Right renal cortex interstitium (tissue), 3 donors: Measurements from ENCODE around the gene TMEM245. TPM values are rescaled to one million over a fixed set of nuclear protein-coding genes. Genes with fewer than 3 reads are reported as not detected.
A peak's percentile ranks its signal among the peaks of the same experiment; 100 is the strongest.

Experiments used
- DNase-seq, 3 donors: peaks; one replicate each; pipeline ENCODE4 v3.0.0-alpha.2; 2013; ENCODE audit warnings: low read depth in 3 of 3, low spot score in 2 of 3
- polyA plus RNA-seq, 3 donors: library from polyadenylated mRNA; unstranded; fragments of 120-200 nt; gene quantifications; one replicate each; pipeline ENCODE4 v1.2.1, GENCODE V29; 2013; ENCODE audit not compliant: insufficient read length in 3 of 3

The TMEM245 gene
- polyA plus RNA-seq = 10 to 100 TPM; 65.9 to 70.3 (median 69.0) TPM

GRCh38 chr9:109119439-109120203, at the start of gene TMEM245:
Gene TMEM245 (minus strand): TSS chr9:109119947. CDS start chr9:109119913, 34 bp downstream.
- DNase-seq = peak; percentile 87 to 97 (median 97)

DNA sequence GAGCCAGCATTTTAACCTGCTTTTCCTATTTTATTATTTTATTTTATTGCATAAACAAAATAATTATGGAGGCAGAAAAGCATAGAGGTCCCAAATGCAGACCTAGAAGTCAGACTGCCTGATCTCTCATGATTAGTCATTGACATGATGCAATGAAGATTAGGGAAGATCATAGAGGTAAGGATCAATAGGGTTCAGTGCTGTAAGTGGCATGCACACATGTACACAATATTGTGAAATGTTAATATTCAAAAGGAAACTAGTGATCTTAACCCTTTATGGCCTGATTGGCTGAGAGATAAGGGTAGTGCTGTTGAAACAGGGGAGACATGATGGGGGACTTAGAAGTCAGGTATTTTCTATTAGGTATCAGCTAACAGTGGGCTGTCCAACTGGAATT, 48.4 kb upstream of the TMEM245 start:
- DNase-seq = no peak

- no peak for DNase-seq
Measured at GRCh38 chr9:109167716-109168115, 48.0 kb upstream of the TMEM245 start.

- DNase-seq = no peak
Measured at GRCh38 chr9:109166771-109167601, 47.2 kb upstream of the TMEM245 start, which contains the start of gene FRRS1L. Gene FRRS1L (minus strand): TSS chr9:109167249. CDS start chr9:109167138, 111 bp downstream.

DNA sequence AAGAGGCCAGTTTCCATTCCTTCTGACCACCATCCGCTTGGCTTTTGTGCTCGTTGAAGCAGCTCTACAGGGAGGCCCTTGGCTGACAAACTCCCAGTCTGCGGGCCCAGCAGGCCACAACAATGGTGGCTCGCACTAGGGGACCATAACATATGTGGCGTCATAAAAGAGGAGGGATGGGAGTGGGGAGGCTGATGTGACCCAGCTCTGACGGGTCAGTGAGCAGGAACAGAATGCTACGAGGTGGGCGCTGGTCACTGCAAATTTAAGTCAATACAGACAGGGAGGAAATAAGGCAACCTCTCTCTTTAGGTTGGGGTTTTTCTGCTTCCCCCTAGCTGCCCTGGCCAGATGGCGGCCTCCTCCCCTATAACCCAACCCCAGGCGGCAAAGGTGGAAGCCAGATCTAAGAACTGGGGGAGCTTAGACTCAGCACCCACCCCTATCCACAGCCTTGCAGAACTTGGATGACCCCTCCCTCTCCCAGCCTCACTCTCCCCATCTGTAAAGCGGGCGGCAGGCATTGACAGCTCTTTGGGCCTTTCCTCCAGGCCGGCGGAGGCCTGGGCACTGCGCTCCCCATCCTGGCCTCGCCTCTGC, 46.5 kb upstream of the TMEM245 start:
- no peak for DNase-seq

GRCh38 chr9:109164042-109164441, 44.3 kb upstream of the TMEM245 start:
- DNase-seq = no peak

DNA sequence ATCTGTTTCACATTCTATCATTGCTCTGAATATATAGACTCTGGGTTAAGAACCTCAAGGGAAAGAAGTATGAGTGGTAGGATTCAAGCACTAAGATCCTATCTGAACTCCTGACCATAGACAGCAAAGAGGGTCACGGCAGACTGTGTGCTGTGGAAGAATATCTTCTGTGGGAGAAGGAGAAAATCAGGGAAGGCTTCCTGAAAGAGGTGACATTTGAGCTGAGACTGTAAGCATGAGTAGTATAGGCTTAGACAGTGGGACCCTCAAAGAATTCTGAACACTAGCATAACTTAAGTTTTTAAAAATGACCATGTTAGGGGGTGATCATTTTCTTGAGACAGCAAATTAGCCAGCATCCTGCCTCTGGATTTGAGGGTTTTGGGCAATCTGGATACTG, 43.4 kb upstream of the TMEM245 start:
- no peak for DNase-seq

- DNase-seq = no peak
Measured at GRCh38 chr9:109162677-109163076, 42.9 kb upstream of the TMEM245 start.

DNA sequence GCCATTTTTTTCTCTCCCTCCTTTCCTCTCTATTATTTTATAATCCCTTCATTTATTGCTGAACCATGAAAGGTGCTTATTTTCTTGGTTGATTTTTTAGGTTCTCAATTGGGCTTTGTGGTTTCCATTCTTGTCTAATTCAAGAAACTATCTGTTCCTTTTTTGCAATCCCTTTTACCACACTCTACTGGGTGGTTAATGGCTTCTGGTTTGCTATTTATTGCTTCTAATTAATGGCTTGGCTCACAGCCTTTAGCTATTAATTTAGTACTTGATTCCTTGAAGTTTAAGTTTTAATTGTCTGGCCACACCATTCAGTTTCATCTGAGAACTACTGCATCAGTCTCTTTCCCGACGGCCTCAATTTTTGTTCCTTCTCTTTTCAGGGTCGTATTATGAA, 41.7 kb upstream of the TMEM245 start:
- no peak for DNase-seq

DNA sequence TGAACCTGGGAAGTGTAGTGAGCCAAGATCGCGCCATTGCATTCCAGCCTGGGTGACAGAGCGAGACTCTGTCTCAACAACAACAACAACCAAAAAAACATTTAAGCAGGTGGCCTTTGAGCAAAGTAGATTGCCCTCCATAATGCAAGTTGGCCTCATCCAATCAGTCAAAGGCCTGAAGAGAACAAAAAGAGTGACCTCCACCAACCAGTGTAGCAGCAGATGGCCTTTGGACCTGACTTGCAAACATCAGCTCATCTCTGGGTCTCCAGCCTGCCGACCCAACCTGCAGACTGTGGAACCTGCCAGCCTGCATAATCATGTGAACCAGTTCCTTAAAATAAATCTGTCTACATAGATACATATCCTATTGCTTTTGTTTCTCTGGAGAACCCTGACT, 39.8 kb upstream of the TMEM245 start:
- DNase-seq = no peak

- DNase-seq = no peak
Measured at GRCh38 chr9:109158651-109159050, 38.9 kb upstream of the TMEM245 start.

GRCh38 chr9:109156708-109157107, 37.0 kb upstream of the TMEM245 start:
- DNase-seq = no peak

DNA sequence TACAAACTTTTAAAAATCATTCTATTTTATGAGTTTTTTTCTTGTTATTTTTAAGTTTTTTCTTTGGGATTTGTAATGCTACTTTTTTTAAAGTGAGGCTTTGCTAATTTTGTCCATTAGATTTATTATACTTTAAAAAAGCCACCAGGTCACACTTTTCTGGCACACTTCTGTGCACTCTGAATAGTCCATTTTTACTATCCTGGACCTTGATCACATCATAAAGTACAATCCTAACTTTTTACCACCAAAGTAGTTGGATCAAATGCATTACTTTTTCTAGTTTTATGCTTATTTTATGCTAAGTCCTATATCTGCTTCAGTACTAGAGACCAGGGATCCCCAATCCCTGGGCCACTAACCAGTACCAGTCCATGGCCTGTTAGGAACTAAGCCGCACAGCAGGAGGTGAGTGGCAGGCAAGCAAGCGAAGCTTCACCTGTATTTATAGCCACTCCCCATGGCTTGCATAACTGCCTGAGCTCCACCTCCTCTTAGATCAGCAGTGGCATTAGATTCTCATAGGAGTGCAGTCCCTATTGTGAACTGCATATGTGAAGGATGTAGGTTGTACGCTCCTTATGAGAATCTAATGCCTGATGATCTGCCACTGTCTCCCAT, 31.3 kb upstream of the TMEM245 start:
- no peak for DNase-seq

GRCh38 chr9:109149722-109150121, 30.0 kb upstream of the TMEM245 start:
- no peak for DNase-seq

DNA sequence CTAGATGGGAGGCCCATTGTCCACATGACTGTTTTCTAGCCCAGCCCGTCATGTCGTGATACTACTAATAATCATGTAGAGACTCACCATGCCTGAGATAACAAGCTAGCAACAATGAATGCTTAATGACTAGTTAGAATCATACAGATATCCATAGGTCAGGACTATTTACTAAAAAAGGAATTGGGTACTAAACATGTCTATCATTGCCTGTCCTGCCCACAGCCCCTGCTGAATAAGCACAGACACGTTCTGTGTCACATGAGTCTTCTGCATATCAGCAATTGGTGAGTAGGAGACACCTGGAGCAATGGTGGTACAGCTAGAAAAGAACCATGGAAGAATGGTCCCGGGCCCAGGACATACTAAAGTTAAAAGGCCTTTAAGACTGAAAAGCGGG, 29.3 kb upstream of the TMEM245 start:
- no peak for DNase-seq

GRCh38 chr9:109145051-109145450, 25.3 kb upstream of the TMEM245 start:
- DNase-seq = no peak

DNA sequence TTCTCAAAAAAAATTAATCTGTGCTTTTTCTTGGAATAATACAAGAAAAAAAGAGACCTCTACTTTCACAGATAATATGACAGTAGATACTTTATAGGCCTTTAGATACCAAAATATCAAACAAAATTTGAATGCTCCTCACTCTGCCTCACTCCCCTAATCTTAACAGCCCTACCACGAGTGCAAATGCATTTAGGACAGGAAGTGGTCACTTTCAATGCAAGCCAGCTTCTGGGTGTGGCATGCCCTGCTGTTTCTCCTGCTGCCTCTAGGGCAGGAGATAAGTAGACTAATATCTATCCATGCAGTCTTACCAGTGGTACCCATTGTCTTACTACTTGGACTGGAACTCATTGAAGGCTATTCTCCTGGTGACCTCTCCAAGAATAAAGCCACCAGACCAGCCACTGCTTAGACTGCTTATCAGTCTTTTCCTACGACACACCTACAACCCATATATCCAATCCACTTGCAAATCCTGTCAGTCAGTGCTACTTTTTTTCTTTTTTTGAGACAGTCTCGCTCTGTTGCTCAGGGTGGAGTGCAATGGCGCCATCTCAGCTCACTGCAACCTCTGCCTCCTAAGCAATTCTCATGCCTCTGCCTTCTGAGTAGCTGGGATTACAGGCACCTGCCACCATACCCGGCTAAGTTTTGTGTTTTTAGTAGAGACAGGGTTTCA, 24.3 kb upstream of the TMEM245 start:
- DNase-seq = no peak

GRCh38 chr9:109141375-109141774, 21.6 kb upstream of the TMEM245 start:
- no peak for DNase-seq

DNA sequence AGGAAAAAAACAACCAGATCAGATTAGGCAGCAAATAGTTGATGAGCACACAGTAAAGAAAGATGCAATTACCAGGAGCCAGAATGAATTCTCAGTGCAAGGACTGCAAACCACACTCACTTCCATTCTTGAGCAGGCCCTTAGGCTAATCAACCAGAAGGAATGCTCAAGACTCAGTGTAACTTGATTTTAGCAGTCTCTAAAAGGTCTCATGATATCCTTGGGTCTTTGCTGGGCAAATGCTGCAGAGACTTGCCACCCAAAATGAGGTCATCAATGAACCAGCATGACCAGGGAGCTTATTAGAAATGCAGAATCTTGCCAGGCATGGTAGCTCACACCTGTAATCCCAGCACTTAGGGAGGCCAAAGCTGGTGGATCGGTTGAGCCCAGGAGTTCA, 20.1 kb upstream of the TMEM245 start:
- DNase-seq = no peak

- no peak for DNase-seq
Measured at GRCh38 chr9:109138421-109138820, 18.7 kb upstream of the TMEM245 start.
